Limb (tissue), 2 donors: ENCODE measurements around the gene XCL2.
"Not testable (repeated sequence)": the region's sequence is repeated elsewhere in the genome, so short reads cannot be mapped to it uniquely, and the experiment has no call there.

Experiments
- DNase-seq, 2 donors: peaks; one replicate each; pipeline ENCODE4 v3.0.0-alpha.2; 2016; ENCODE audit errors: extremely low spot score in 2 of 2

The XCL2 gene

GRCh38 chr1:168543840-168544498 is at the start of gene XCL2:
Gene XCL2, minus strand, starts transcription at chr1:168543997. Its CDS starts 33 bp downstream, at chr1:168543964.
- not testable (repeated sequence) for DNase-seq

- DNase-seq, result no peak
Observed at GRCh38 chr1:168591641-168592250, 47.9 kb upstream of the XCL2 start.

GRCh38 chr1:168591066-168591465 is 47.3 kb upstream of the XCL2 start:
- no peak for DNase-seq

- DNase-seq, result no peak
Observed at GRCh38 chr1:168589167-168589566, 45.4 kb upstream of the XCL2 start.

GRCh38 chr1:168585937-168586336 is 42.1 kb upstream of the XCL2 start:
- DNase-seq, result no peak

GRCh38 chr1:168585191-168585590 is 41.4 kb upstream of the XCL2 start:
- no peak for DNase-seq

- DNase-seq, result no peak
Observed at GRCh38 chr1:168583571-168583970, 39.8 kb upstream of the XCL2 start.

GRCh38 chr1:168582688-168583336 is 39.0 kb upstream of the XCL2 start:
- DNase-seq, result peak; percentile 37

- no peak for DNase-seq
Observed at GRCh38 chr1:168581817-168582572, 38.2 kb upstream of the XCL2 start.

- DNase-seq, result not testable (repeated sequence)
Observed at GRCh38 chr1:168580991-168581390, 37.2 kb upstream of the XCL2 start.

GRCh38 chr1:168580290-168580689 is 36.5 kb upstream of the XCL2 start:
- not testable (repeated sequence) for DNase-seq

GRCh38 chr1:168578531-168579185 is 34.9 kb upstream of the XCL2 start:
- not testable (repeated sequence) for DNase-seq

- not testable (repeated sequence) for DNase-seq
Observed at GRCh38 chr1:168576245-168576688, 32.5 kb upstream of the XCL2 start, which contains the start of gene XCL1. Gene XCL1, plus strand, starts transcription at chr1:168576605. Its CDS starts 33 bp downstream, at chr1:168576638.

- not testable (repeated sequence) for DNase-seq
Observed at GRCh38 chr1:168574234-168574633, 30.4 kb upstream of the XCL2 start.

- no peak for DNase-seq
Observed at GRCh38 chr1:168572633-168573032, 28.8 kb upstream of the XCL2 start.

GRCh38 chr1:168570652-168571051 is 26.9 kb upstream of the XCL2 start:
- no peak for DNase-seq

- DNase-seq, result peak in 1 of 2 donors; percentile 19
Observed at GRCh38 chr1:168568346-168568745, 24.5 kb upstream of the XCL2 start.

GRCh38 chr1:168567568-168567967 is 23.8 kb upstream of the XCL2 start:
- no peak for DNase-seq

- DNase-seq, result no peak
Observed at GRCh38 chr1:168567007-168567406, 23.2 kb upstream of the XCL2 start.

- DNase-seq, result no peak
Observed at GRCh38 chr1:168565825-168566224, 22.0 kb upstream of the XCL2 start.

- no peak for DNase-seq
Observed at GRCh38 chr1:168561989-168562388, 18.2 kb upstream of the XCL2 start.
